HG03280 (cell line): ENCODE measurements around the gene KCNJ15.

Experiments
- ATAC-seq: cut with Tn5 transposase; IDR thresholded peaks from one replicate; pipeline ENCODE4 v1.9.1; 2021; ENCODE audit warnings: mild to moderate bottlenecking, moderate library complexity; ENCODE audit not compliant: unreplicated experiment

The KCNJ15 gene

DNA sequence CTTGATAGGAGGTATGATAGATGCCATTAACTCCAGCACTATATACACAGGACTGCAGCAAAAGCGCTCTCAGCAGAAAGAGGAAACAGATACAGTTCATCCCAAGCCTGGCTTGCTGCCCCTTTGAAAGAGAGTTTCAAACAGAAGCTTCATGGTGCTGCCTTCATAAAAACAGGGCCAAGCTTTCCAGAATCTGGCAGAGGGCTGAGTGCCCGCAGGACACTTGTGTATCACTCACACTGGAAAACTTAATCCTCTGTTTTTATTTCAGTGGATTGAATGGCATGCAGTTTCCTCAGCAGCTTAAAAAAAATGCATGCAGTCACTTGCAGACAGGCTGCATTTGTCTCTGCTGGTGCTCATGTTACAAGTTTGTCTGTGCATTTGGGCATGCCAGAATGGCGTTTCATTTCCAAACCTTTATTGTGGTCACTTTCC is 40.4 kb downstream of the KCNJ15 start:
- no peak for ATAC-seq

DNA sequence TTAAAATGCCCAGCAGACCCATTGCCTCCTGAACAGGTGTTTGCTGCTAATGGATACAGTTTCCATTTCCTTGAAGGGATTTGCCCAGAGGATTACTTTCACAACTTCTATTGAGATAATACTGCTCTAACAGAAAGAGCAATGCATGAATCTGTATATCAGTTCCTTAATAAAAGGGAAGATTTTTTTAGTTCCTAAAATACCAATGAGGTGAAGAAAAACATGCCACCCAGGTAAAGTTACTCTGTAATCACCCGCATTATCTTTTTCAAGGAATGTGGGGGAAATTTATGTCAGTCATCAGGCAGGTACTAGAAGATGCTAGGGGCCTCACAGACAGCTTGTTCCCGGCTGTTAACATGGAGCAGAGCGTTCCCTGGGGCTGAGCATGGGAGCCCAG is 41.1 kb downstream of the KCNJ15 start:
- no peak for ATAC-seq

DNA sequence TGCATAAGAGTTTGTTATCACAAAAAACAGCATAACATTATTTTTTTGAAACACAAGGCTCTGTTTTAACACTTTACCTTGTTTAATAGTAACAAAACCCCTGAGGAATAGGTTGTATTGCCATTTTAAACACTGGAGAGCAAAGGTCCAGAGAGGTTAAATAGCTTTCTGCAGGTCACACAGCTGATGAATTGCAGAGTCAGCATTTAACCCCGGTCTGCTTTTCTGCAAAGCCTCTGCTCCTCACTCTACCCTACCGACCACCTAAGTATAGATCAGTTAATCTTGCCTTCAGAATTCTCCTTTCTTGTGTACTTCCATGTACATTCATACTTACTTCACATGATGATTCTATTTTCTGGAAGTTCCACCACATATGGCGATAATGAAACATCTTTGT is 42.0 kb downstream of the KCNJ15 start:
- ATAC-seq: no peak

DNA sequence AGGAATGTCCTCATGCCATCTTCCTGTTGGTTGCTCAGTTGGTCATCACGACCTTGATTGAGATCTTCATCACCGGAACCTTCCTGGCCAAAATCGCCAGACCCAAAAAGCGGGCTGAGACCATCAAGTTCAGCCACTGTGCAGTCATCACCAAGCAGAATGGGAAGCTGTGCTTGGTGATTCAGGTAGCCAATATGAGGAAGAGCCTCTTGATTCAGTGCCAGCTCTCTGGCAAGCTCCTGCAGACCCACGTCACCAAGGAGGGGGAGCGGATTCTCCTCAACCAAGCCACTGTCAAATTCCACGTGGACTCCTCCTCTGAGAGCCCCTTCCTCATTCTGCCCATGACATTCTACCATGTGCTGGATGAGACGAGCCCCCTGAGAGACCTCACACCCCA is 42.9 kb downstream of the KCNJ15 start:
- ATAC-seq: no peak

DNA sequence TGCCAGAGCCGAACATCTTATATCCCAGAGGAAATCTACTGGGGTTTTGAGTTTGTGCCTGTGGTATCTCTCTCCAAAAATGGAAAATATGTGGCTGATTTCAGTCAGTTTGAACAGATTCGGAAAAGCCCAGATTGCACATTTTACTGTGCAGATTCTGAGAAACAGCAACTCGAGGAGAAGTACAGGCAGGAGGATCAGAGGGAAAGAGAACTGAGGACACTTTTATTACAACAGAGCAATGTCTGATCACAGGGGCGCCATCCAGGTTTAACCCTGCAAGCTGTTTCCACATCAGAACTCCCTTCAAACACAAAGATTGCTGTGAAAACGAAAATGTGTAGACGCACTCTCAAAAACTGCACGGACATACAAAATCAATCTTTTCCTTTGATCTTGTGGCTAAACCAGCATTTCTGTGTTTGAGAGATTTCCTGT is 43.4 kb downstream of the KCNJ15 start:
- ATAC-seq: no peak

DNA sequence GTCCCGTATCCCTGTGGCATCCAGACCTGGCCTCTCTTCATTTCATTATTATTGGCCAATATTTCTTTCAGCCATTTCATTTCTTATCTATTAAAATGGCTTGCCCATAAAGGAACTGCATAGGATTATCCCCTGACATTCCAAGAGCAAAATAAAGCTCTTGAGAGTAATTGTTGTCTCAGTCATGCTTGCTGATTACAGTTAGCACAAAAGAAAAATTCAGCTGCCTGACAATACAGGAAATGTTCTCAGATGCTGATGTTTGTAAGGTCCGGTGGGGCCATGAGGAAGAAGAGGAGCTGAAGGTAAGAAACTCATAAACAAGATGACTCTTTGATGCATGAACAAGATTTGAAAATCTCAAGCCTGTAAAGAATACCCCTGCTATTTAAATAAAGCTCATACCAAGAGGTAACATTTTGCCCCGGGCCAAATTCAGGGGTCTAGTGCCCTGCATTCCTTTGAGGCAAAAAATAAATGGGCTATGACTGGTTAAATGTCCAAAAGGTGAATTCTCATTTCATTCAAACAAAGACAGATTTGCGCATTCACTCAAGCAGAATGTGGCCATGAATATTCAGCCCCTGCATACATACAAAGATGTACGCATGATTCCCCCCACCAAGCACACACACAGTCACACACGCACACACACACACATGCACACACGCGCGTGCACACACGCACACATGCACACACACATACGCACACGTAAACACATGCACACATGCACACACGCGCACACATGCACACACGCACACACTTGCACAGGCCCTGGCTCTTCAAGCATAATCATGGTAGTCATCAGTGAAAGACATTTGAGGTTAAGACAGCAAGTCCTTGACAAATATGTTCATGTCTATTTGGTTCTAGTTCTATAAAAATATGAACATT is 44.8 kb downstream of the KCNJ15 start:
- no peak for ATAC-seq

DNA sequence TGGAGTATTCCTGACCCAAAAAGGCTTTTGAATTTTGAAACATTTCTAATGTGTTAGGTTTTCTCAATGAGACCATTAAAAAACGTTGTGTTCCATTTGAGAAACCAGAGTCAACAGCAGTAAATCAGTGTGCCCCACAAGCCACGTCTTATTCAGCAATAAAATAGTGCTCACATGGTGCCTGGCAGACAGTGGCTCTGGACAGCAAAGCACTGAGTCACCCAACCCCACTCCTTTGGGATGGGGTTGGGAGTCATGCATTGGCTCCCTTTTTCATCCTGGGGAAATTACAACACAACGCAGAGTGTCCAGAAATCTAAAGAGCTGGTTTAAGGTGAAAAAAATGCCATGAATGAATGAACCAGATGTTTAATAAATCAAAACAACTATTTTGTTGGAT is 46.5 kb downstream of the KCNJ15 start:
- no peak for ATAC-seq

DNA sequence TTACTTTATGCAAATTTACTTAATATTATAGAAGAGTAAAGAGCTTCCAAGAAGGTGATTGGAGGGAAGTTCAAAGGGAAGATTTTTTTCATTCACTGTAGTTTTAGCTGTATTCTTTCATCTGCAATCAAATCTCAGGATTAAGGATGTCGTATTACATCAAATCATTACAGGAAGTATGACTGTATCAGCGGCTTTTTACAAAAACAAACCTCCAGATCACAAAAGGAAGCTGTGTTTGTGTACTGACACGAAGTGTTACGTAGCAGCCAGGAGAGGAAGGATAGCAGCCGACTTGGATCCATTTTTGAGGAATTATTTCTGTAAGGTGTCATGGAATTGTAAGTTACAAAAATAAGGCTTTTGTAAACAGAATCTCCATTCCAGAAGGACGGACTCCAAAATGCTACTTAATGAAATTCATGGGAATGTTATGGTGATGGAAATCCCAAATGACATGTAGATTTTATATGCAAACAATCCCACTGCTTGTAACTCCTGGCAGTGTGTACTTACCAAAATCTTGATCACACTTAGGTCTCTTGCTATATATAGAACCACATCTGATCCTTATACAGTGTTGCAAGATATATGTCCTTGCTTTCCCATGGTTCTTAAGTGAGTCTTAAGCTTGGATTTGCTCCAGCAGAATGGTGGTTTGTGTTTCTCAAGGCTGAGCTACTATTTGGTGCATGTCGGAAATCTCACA is 49.8 kb downstream of the KCNJ15 start:
- no peak for ATAC-seq

DNA sequence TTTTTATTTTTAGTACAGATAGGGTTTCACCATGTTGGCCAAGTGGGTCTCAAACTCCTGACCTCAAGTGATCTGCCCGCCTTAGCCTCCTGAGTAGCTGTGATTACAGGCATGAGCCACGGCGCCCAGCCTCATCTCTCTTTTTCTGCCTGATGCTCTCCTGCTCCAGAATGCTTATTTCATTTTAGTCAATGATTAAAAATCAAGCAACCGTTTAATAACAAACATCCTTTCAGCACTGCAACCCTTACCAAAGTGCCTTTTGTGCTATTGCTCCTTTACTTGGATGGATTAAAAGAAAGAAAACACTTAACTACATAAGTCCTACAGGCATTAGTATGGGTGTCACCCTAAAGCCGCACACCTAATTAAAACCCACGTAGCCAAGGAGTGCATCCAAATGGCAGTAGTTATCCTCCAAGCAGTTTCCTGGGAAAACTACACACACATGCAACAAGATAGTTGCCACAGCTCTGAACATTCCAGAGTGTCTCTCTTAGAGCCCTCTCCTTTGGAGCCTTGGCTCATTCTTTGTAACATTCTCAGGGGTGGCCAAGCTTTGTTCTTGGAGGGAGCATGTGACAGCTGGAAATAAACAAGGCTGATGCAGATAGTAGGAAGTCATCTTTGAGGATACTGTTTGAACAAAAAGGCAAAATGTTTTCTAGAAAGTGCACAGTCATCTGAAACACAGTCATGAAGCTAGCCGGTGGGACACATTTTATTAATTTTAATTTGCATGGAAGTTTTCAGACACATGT is 51.2 kb downstream of the KCNJ15 start:
- no peak for ATAC-seq

DNA sequence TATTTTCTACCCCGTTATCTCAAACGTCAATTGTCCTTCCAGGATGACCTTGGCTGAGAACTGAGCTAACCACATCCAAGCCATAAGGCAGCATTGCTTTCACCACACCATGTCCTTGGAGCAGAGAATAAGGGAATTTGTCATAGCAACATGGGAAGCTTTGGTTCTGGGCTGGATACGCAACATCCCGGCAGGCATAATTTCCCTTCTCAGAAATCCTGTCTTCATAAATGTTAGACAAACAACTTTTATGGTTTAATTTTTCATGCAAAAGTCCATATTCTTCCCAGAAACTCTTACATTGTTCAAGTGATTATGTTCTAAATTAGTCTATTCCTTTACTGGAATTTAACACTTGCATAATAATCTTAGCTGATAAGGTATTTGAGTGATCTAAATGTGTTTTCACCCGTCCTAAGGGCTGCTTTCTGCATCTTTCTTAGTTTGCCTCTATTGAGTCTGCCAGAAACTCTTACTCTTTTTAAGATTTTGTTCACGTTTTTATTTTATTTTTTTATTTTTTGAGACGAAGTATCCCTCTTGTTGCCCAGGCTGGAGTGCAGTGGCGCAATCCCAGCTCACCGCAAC is 51.8 kb downstream of the KCNJ15 start:
- ATAC-seq: no peak

DNA sequence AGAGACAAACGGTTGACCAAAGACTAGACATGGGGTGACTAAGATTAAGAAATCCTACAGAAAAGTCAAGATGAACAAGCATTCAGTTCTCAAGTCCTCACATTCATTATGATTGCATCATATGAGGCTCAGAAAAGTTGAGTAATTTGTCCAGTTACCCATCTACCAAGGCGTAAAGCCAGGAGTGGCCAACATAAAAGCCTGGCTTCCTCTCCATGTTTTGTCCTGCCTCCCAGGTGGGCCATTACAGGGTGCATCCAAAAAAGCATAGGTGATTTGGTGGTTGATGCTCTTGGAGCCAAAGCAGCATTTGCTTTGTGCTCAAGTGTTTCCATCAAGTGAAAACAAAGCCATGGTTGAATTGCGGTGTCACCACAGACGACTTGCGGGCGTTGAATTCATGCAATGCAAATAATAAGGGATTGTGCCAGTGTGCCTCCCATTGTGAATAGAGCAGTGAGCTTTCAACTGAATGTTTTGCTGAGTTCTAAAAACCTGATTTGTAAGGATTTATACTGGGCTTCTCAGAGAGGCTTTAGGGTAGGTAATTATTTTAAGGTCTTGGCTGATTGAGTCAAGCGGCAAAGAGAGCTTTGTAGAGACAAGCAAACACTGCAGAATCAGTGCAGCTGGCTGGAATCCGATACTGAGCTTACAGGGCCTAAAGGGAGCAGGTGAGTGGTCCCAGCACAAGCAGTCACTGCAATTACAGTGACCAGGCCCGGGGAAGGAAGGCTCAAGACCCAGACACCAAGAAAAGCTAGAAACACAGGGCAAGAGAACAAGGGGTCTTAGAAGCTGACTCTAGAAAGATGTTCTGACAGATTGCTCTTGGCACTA is 54.1 kb downstream of the KCNJ15 start:
- ATAC-seq: no peak

DNA sequence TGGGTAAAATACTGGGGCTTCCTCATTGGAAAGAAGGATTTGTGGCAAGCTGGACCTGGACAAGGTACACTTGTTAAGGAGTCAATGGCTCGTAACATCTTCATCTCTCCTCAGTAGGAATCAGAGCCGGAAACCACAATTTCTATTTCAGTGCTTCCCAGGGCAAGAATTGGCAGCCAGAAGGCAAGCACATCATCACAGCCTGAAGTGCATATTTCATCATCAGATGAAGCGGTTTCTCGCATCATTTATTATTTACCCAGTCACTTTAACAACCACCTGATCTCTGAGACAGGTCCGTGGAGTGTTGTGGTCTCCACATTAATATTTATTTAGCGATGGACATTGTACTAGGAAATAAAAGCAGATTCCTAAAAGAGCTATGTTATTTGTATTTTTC is 55.0 kb downstream of the KCNJ15 start:
- ATAC-seq: no peak

DNA sequence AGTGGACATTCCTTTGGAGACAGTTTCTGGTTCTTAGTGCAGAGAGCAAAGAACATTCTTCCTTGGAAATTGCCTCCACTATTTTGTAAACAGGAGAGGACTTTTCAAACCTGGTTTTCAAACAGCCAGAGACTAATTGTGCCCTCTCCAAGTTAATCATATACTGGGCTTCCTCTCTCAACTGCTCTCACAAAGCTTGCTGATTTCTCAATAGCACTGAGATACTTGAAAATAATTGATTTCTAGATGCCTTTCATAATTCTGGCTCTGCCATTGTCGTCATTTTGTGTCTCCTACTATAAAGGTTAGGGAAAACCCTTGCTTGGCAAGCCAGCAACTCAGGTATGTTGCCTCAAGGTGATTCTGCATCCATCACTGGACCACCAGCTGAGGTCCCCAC is 56.0 kb downstream of the KCNJ15 start:
- ATAC-seq: no peak

DNA sequence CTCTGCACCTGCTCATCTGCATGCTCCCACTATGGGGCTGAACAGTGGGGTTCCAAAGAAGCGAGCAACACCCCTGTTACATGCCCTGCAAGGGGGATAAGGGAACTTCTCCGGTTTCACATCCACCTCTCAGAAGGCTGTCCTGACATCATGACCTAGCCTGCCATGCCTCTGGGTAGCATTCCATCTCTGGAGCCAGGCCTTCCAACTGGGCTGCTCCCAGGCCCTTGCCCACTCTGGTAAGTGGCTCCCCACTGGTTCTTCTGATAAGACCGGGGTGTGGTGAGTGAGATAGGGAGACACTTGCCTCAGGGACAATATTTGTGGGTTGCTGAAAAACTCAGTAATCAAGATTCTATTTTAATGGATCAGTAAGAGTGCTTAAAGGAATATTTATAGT is 57.8 kb downstream of the KCNJ15 start:
- ATAC-seq: no peak

DNA sequence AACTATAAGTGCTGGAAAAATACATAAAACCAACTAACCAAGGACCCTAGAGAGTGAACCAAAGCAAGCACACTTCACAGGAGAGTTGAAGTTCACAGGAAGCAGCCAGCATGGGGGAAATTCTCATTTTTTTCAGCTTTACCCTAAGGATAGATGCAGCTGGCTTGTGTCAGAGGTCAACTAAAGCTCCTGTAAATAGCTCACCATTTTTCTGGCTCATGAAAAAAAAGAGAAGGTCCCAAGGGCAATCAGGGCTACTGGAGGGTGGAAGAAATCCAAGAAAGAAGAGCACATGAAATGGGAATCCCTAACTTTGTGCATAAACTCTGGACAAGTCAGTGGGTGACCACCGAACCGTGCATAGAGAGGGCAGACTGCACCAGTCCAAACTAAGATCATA is 58.3 kb downstream of the KCNJ15 start:
- ATAC-seq: no peak

DNA sequence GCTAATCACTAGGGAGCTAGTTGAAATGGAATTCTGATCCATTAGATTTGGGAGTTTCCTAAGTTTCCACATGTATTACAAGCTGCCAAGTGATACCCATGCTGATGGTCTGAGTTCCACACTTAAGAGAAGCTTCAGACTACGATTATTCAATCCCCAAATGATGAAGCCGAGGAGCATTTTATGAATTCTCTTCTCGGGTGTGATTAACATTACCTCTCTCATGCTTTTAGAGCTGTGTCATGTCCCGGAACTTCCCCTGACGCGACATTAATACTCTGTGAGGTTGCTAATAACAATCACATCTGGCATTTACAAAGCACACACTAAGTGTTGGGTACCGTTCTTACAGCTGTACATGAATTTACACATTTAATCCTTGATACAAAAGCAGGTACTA is 63.0 kb downstream of the KCNJ15 start:
- no peak for ATAC-seq

DNA sequence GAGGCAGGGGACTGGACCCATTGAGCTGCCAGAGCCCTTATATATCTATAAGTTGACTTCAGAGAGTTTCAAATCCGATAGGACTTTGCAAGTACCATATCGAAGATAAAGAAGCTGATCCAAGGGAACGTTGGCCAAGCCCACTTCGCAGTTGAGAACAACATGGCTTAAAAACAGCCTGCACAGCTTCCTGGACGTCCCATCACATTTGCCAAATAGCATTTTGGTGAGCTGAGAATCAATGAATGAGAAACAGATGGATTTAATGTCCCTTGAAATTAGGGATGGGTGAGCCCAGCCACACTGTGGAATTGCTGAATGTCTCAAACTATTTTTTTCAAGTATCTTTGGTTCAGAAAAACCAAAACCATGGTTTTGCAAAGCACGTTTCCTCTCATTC is 64.8 kb downstream of the KCNJ15 start:
- ATAC-seq: no peak

DNA sequence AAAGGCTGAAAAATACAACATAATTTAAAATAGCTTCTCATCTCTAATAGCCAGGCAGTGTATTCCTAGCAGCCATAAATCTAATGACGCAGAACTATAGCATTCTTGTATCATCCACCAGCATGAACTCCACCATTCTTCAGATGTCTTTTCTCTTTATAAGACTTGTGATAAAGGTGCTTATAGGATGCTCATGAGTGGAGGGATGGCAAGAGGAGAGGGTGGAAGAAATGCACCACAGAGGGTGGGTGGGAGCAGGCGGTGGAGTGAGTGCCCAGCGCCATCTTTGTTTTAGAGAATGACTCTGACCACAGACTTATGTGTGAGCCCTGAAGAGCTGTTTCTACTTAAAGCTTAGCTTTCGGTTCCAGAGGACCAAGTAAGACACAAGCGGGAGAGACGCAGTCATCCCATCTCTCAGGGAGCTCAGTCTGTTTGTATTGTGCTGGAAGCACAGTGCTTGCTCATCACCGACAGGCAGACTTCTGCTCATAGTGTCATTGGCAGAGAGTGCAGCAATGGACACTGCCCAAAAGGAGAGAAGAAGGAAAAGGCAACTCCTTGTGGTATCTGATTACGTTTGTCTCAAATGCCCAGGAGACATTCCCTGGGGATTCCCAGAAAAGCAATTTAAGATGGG is 65.6 kb downstream of the KCNJ15 start:
- no peak for ATAC-seq

DNA sequence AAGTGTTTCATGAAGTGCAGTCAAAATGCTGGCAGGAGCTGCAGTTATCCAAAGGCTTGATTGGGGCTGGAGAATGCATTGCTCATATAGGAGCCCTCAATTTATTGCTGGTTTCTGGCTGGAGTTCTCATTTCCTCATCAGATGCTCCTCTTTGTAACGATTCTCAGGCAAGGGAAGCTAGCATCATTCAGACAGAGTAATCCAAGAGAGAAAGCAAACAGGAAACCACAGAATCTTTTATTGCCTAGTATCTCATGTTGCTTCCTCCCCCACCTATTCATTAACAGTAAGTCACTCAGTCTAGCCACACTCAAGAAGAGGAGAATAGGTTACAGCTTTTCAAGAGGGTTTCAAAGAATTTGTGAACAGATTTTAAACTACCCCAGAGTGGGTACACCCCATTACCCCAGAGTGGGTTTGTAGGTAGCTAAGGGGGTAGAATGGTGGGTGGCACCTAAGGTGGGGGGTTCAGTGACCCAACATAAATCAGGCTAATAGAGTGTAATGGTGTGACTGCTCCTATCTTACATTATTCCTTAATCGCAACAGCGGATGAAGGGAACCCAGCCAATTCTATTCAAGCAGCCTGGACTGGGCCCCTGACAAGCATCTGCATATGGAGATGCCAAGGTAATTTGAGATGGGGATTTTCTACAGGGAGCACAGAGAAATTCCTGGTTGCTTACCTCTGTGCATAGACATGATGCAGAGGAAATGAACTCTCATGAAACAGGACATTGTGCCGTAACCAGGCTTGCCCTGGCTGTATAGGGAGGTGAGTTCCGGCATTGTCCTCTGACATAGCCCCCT is 67.1 kb downstream of the KCNJ15 start:
- ATAC-seq: no peak
